Suprapubic skin (tissue), 4 donors: ENCODE results near the gene FRYL.

ENCODE experiments used
- CTCF ChIP-seq, 2 donors: fragments of 200-600 bp in 1 of 2; fragments of 450-650 bp in 1 of 2; sonication (generic) in 1 of 2; IDR thresholded peaks; one replicate each; pipeline ENCODE4 v1.5.1; 2016 to 2019; ENCODE audit warnings: antibody characterized with exemption in 2 of 2, mild to moderate bottlenecking in 1 of 2, moderate library complexity in 1 of 2
- POLR2A ChIP-seq, 2 donors: fragments of 450-650 bp; IDR thresholded peaks; one replicate each; pipeline ENCODE4 v1.6.1; 2017; ENCODE audit warnings: antibody characterized with exemption in 2 of 2, mild to moderate bottlenecking in 2 of 2, moderate library complexity in 2 of 2
- POLR2AphosphoS5 ChIP-seq, 3 donors: sonication (generic); formaldehyde crosslinking; IDR thresholded peaks; one replicate each; pipeline ENCODE4 v1.6.1; 2017; ENCODE audit warnings: antibody characterized with exemption in 3 of 3

- TF ChIP-seq CTCF (IDR thresholded peaks at IDR 0.05) (no peak), POLR2A (IDR thresholded peaks at IDR 0.05) (no peak), POLR2AphosphoS5 (IDR thresholded peaks at IDR 0.05) (no peak)
These were observed 176.0 kb downstream of the FRYL start for GRCh38 chr4:48604041-48604440.
